Measurements from ENCODE around the gene AUTS2.

Gene AUTS2

DNA sequence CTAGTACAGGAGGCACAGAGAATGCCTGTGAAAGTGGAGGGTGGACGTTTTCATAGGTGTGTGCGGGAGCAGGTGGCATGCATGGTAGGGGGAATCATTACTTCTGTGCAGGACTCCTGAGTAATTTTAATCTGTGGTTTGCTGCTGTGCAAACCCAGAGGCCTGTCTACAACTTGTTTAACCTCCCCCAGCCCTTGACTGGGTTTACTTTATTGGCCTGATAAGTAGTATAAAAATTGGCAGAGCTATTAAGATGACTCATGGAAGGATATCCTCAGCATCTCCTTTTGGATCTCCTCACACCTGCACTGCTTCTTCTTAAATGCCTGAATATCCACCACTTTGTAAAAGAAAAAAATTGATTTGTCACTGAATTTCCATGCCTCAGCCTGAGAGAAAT, 104.8 kb downstream of the AUTS2 start:
- no peak for DNase-seq (ENCODE audit: low read depth)
- H3K4me3 ChIP-seq (ENCODE audit: low read depth, low read length): no peak overlapping the region

GRCh38 chr7:69706070-69706469, 107.8 kb downstream of the AUTS2 start:
- no peak for TF ChIP-seq CTCF (IDR thresholded peaks at IDR 0.05; ENCODE audit: low read depth, low read length, missing control alignments)
- no peak for DNase-seq (ENCODE audit: low read depth)
- no peak overlapping the region for H3K4me3 ChIP-seq (ENCODE audit: low read depth, low read length)

More for the DNA sequence above, 104.8 kb downstream of the AUTS2 start:
- TF ChIP-seq CTCF (IDR thresholded peaks at IDR 0.05; ENCODE audit: low read depth, low read length, missing control alignments): no peak

DNA sequence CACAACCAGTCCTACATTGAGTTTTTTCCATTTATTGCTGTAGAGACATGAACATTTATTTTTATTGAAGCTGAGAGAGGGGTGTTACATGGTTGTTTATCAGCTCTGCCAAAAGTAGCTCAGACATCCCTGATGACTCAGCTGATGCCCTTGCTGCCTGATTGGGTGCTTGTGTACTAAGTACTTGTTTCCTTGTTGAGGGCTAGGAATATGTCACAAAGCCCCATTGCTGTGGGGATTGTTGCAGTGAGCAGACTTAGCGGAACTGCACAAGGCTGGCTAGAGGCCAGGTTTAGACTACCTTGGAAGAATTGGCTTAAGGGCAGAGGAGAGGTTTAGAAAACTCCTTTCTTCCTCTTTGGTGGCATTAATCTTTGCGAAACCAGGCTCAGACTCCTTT, 110.6 kb downstream of the AUTS2 start:
- TF ChIP-seq CTCF (IDR thresholded peaks at IDR 0.05; ENCODE audit: low read depth, low read length, missing control alignments): no peak
- DNase-seq (ENCODE audit: low read depth): no peak

GRCh38 chr7:69710768-69711438, 112.6 kb downstream of the AUTS2 start:
- no peak for TF ChIP-seq CTCF (IDR thresholded peaks at IDR 0.05; ENCODE audit: low read depth, low read length, missing control alignments)
- H3K4me3 ChIP-seq (ENCODE audit: low read depth, low read length): no peak overlapping the region
- no peak for DNase-seq (ENCODE audit: low read depth)

More for the DNA sequence above, 110.6 kb downstream of the AUTS2 start:
- no peak overlapping the region for H3K4me3 ChIP-seq (ENCODE audit: low read depth, low read length)

- TF ChIP-seq CTCF (IDR thresholded peaks at IDR 0.05; ENCODE audit: low read depth, low read length, missing control alignments): no peak
- DNase-seq (ENCODE audit: low read depth): no peak
Observed at GRCh38 chr7:69714886-69715576, 116.8 kb downstream of the AUTS2 start.

GRCh38 chr7:69717221-69717620, 118.9 kb downstream of the AUTS2 start:
- H3K4me3 ChIP-seq (ENCODE audit: low read depth, low read length): no peak overlapping the region
- no peak for TF ChIP-seq CTCF (IDR thresholded peaks at IDR 0.05; ENCODE audit: low read depth, low read length, missing control alignments)
- no peak for DNase-seq (ENCODE audit: low read depth)

More at GRCh38 chr7:69714886-69715576, 116.8 kb downstream of the AUTS2 start:
- no peak overlapping the region for H3K4me3 ChIP-seq (ENCODE audit: low read depth, low read length)

Measured in GM12864 (cell line).